Ovary (tissue), 3 donors: Measurements from ENCODE around the gene MPHOSPH9.

Experiments used
- CTCF ChIP-seq, 3 donors: fragments of 450-650 bp in 2 of 3; fragments of 200-600 bp in 1 of 3; IDR thresholded peaks; one replicate each; pipeline versions ENCODE4 v1.5.1 to v1.8.0; 2016 to 2022; ENCODE audit warnings: antibody characterized with exemption in 3 of 3, mild to moderate bottlenecking in 1 of 3
- POLR2A ChIP-seq: fragments of 450-650 bp; IDR thresholded peaks from one replicate; pipeline ENCODE4 v1.6.1; 2017; ENCODE audit warnings: antibody characterized with exemption, mild to moderate bottlenecking, moderate library complexity
- donor health status: DM: no; HTN: no; CAD: no.

GRCh38 chr12:123105211-123105826 lies 127.6 kb downstream of the MPHOSPH9 start:
- TF ChIP-seq CTCF (IDR thresholded peaks at IDR 0.05) (no peak), POLR2A (no peak)
